ENCODE data around the gene LINC01488. TPM values are rescaled to one million over a fixed set of nuclear protein-coding genes. Genes with fewer than 3 reads are reported as not detected.

The LINC01488 gene
- polyA plus RNA-seq, 3 donors from 2014 or later = not detected

DNA sequence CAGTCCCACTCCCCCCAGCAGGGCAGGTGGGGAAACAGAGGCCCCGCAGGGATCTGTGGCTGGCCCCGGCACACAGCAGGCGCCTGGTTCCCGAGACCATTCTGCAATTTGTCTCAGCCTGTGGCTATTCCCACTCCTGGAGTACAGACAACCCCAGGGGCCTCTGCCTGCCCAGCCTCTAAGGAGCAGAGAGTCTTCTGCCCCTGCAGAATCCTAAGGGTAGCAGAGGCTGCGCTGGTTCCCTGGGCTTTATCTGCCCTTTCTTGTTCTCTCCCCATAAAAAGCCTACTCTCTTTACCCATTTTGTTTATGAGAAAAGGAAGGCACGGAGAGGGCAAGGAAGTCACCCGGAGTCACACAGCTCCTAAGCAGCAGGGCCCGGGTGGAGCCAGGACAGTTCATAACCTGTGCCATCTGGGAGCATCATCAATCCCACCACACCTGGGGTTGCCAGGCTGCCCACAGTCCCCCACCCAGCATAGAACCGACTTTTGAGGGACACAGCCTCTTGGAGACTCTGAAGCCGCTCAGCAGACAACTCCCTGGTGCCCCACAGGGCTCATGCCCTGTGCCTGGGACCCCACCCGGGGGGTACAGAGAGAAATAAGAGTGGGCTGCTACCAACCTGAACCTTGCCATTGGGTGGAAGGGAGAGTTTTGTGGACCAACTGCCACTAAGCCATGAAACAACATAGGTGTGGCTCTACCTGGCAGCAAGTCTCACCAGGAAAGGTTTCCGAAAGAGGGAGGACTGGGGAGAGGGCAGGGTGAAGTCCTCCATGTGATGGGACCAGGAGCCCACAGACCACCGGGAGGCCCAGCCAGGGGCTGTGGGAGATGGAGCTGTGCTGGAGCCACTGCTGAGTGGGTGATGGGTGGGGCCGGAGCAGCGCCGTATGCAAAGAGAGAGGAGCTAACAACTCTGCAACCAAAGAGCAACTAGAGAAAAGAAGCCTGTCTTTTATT lies 17.2 kb upstream of the LINC01488 start:
- H3K36me3 Mint-ChIP-seq = no peaks in the 10 kb centered on the region
- peaks cover 0 to 4% (median 0%) of the 10 kb centered on the region in 6 donors for H3K9me3 Mint-ChIP-seq
- no peak overlapping the region for H3K4me3 Mint-ChIP-seq
- no peaks in the 10 kb centered on the region for H3K4me1 Mint-ChIP-seq
- DNase-seq = no peak
- peaks cover 4 to 11% (median 8%) of the 10 kb centered on the region in 3 donors for H3K27me3 Mint-ChIP-seq (ENCODE audit: low read depth in 3 of 3)
- H3K27ac Mint-ChIP-seq = no peak overlapping the region

GRCh38 chr11:69465236-69466000 lies 16.0 kb upstream of the LINC01488 start:
- DNase-seq = no peak
- Mint-ChIP-seq H3K9me3 (no peaks in the 10 kb centered on the region), H3K4me3 (no peak overlapping the region), H3K36me3 (no peaks in the 10 kb centered on the region), H3K4me1 (no peaks in the 10 kb centered on the region), H3K27ac (no peak overlapping the region), H3K27me3 (ENCODE audit: low read depth in 3 of 3) (peaks cover 4 to 10% (median 10%) of the 10 kb centered on the region in 3 donors)

DNA sequence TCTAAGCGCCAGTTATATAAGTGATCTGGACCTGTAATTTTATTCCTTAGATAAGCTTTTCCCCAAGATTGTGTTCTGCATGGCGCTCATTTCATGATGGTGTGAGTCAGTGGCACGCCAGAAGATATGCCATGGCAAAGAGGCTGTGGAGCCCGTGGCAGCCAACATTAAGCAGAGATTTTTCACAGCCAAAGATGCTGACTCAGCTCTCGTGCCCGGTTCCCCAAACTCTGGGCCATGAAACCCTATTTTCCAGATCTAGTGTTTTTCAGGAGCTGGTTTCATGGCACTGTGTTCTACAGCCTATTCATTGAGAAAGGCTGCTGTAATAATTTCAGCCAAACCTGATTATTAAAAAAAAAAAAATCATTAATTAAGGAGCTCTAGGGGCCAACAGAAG lies 15.4 kb upstream of the LINC01488 start:
- Mint-ChIP-seq H3K4me3 (no peak overlapping the region), H3K4me1 (no peaks in the 10 kb centered on the region), H3K9me3 (no peaks in the 10 kb centered on the region), H3K27ac (no peak overlapping the region), H3K36me3 (no peaks in the 10 kb centered on the region), H3K27me3 (ENCODE audit: low read depth in 3 of 3) (peaks cover 3 to 10% (median 8%) of the 10 kb centered on the region in 3 donors)
- no peak for DNase-seq

DNA sequence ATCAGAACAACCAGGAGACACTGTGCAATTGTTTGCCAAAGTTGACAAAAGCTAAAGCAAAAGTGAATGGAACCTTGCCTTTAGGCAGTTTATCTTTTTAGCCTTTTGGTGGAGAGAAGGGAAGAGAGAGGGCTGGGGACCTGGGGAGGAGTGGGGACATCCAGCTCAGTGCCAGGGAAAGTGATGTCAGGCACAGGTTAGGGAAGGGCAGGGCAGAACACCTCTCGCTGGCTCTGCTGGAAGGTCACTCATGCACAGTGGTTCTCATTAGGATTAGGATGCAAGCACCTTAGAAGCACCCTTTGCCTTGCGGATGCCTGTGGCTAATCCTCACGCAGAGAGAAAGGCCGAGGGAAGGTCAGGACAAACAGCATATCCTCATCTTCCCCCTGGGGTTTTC lies 14.3 kb upstream of the LINC01488 start:
- H3K9me3 Mint-ChIP-seq = no peaks in the 10 kb centered on the region
- no peak overlapping the region for H3K4me3 Mint-ChIP-seq
- no peaks in the 10 kb centered on the region for H3K4me1 Mint-ChIP-seq
- H3K36me3 Mint-ChIP-seq = no peaks in the 10 kb centered on the region
- peaks cover 2 to 7% (median 6%) of the 10 kb centered on the region in 3 donors for H3K27me3 Mint-ChIP-seq (ENCODE audit: low read depth in 3 of 3)
- no peak for DNase-seq
- H3K27ac Mint-ChIP-seq = no peak overlapping the region

DNA sequence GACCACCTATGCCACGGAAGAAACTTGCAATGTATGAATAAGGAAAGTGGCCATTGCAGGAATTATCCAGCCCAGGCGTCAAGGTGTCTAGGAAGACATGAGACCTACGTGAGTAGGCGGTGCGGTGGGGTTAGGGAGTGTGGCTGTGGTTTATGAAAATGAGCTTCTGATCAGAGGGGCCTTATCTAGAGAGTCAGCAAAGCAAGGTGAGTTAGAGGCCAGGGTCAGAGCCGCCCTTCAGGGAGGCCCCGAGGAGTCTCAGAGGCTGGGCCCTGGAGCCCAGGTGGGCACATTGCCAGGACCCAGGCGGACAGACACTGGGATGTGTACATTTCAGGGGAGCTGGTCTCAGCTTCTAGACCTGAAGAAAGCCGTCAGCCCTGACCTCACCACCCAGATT lies 13.8 kb upstream of the LINC01488 start:
- no peak for DNase-seq
- no peaks in the 10 kb centered on the region for H3K9me3 Mint-ChIP-seq
- no peaks in the 10 kb centered on the region for H3K4me1 Mint-ChIP-seq
- no peak overlapping the region for H3K4me3 Mint-ChIP-seq
- H3K27ac Mint-ChIP-seq = no peak overlapping the region
- H3K27me3 Mint-ChIP-seq (ENCODE audit: low read depth in 3 of 3) = peaks cover 2 to 6% (median 5%) of the 10 kb centered on the region in 3 donors
- H3K36me3 Mint-ChIP-seq = no peaks in the 10 kb centered on the region

DNA sequence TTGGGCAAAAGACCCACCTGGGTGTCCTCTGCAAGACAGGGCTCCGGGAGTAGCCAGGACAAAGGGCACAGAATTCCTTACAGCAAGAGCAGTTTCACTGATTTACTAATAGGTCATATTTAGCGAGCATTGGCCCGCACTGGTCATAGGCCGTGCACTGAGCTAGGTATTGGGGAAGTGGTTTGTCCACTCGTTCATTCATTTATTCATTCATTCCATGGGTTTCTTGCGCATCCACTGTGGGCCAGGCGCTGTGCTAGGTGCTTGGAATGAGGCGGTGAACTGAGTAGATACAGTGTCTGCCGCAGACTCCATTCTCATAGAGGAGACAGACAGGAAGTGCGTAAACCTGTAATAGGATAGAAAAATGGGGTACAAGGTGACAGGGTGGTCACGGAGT lies 13.2 kb upstream of the LINC01488 start:
- no peaks in the 10 kb centered on the region for H3K36me3 Mint-ChIP-seq
- H3K4me1 Mint-ChIP-seq = no peaks in the 10 kb centered on the region
- H3K27me3 Mint-ChIP-seq (ENCODE audit: low read depth in 3 of 3) = peaks cover 2 to 6% (median 5%) of the 10 kb centered on the region in 3 donors
- no peaks in the 10 kb centered on the region for H3K9me3 Mint-ChIP-seq
- DNase-seq = no peak
- no peak overlapping the region for H3K4me3 Mint-ChIP-seq
- no peak overlapping the region for H3K27ac Mint-ChIP-seq

DNA sequence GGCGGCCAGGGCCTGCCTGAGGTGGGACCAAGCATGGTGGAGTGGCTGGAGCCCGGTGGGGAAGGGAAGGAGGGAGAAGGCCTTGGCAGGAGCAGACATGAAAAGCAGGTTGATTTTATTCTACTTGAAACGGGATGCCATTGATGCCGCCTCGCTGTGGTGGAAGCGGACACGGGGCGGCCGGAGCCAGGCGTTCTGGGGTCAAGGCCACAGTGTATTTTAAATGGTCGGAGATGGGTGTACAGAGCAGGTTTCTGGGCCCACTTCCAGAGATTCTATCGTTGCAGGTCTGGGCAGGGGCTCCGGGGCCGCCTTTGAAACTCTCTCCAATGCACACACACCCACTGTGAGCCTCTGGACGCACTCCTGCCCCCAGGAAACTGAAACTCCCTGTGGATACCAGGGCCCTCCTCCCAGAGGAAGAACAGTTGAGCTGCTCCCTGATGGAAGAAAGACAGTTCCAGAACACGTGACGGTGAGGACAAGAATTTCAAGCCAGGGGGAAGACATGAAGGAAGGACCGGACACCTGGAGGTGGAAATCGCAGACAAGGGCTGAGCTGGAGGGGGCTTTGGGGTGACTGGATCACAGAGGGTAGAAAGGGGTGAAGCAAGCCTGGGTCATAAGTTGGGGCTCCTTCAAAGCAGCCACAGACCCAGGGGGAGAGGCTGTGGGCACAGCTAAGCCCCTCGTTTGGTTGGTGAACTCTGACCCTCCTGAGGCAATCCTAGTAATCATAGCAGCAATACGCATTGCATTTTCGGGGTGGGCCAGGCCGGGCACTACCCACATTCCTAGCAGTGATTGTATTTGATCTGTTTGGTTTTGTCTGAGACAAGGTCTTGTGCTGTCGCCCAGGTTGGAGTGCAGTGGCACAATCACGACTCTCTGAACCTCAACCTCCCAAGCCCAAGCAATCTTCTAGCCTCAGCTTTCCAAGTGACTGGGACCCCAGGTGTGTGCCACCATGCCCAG lies 12.3 kb upstream of the LINC01488 start:
- peaks cover 2 to 7% (median 2%) of the 10 kb centered on the region in 3 donors for H3K27me3 Mint-ChIP-seq (ENCODE audit: low read depth in 3 of 3)
- no peaks in the 10 kb centered on the region for H3K4me1 Mint-ChIP-seq
- no peak overlapping the region for H3K27ac Mint-ChIP-seq
- no peak for DNase-seq
- H3K4me3 Mint-ChIP-seq = no peak overlapping the region
- no peaks in the 10 kb centered on the region for H3K9me3 Mint-ChIP-seq
- no peaks in the 10 kb centered on the region for H3K36me3 Mint-ChIP-seq

DNA sequence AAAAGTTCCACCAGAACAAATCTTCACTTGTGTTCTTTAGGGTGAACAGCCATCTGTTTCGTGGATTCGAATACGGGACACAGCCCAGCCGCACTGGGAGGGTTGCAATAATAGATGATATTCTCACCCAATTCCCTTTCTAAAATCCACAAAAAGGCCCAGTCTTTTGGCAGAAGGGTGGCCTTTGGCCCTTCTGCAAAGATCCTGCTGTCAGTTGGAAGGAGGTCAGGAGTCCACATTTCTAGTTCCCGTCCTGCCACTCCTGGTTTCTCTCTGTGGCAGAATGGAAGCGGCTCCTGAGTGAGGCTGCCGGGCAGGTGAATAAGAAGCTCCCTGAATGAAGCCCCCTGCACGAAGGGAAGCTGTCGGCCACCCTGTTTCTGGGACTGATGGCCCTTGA lies 11.2 kb upstream of the LINC01488 start:
- no peak overlapping the region for H3K27ac Mint-ChIP-seq
- H3K27me3 Mint-ChIP-seq (ENCODE audit: low read depth in 3 of 3) = peaks cover 0 to 6% (median 2%) of the 10 kb centered on the region in 3 donors
- H3K36me3 Mint-ChIP-seq = no peaks in the 10 kb centered on the region
- no peak for DNase-seq
- H3K4me1 Mint-ChIP-seq = no peaks in the 10 kb centered on the region
- no peaks in the 10 kb centered on the region for H3K9me3 Mint-ChIP-seq
- H3K4me3 Mint-ChIP-seq = no peak overlapping the region

GRCh38 chr11:69470793-69471728 lies 10.4 kb upstream of the LINC01488 start:
- Mint-ChIP-seq H3K4me3 (no peak overlapping the region), H3K27ac (no peak overlapping the region), H3K9me3 (no peaks in the 10 kb centered on the region), H3K4me1 (no peaks in the 10 kb centered on the region), H3K27me3 (ENCODE audit: low read depth in 3 of 3) (peaks cover 0 to 6% (median 2%) of the 10 kb centered on the region in 3 donors), H3K36me3 (no peaks in the 10 kb centered on the region)
- DNase-seq = no peak

DNA sequence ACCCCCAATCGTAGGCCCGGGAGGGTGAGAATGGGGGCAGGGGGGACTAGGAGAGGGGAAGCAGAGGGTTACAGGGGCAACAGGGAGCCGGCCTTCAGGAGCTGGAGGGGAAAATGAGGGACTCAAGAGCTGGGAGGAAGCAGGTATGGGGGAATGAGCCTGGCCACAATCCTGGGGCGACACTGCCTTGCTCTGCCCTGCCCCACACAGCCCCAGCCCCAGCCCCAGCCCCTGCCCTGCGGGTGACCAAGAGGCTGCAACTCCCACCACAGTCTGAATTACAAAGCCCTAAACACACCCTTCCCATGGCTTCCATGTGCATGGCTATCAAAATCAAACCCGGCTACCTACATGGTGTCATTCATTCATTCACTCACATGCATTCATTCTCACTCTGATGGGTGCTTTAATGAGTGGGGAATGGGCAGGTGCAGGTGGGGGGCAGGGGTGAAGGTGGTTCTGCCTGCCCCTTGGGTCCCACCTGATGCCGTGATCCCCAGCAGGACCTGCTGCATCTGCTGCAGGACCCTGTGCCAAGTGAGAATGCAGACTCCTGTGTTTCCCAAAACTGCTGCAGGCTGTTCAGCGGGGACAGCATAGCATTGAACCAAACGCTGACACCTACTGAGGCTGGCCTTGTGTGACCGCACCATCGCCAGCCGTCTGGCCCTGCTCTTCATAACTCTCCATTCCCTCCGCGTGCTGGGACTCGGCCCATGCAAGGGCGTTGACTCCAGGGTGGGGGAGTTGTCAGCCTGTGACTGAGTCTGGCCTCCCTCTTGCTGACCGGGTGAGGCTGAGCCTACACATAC lies 9.5 kb upstream of the LINC01488 start:
- no peak for DNase-seq
- H3K9me3 Mint-ChIP-seq = no peaks in the 10 kb centered on the region
- H3K27me3 Mint-ChIP-seq (ENCODE audit: low read depth in 3 of 3) = peaks cover 0 to 6% (median 2%) of the 10 kb centered on the region in 3 donors
- no peak overlapping the region for H3K4me3 Mint-ChIP-seq
- H3K4me1 Mint-ChIP-seq = no peaks in the 10 kb centered on the region
- no peaks in the 10 kb centered on the region for H3K36me3 Mint-ChIP-seq
- H3K27ac Mint-ChIP-seq = no peak overlapping the region

- peaks cover 0 to 6% (median 2%) of the 10 kb centered on the region in 3 donors for H3K27me3 Mint-ChIP-seq (ENCODE audit: low read depth in 3 of 3)
- H3K27ac Mint-ChIP-seq = no peak overlapping the region
- no peaks in the 10 kb centered on the region for H3K4me1 Mint-ChIP-seq
- no peak for DNase-seq
- no peaks in the 10 kb centered on the region for H3K36me3 Mint-ChIP-seq
- H3K4me3 Mint-ChIP-seq = no peak overlapping the region
- H3K9me3 Mint-ChIP-seq = no peaks in the 10 kb centered on the region
These were observed 8.8 kb upstream of the LINC01488 start for GRCh38 chr11:69472541-69473275.
